Measurements from ENCODE around the gene GOLGA8B. TPM values are rescaled to one million over a fixed set of nuclear protein-coding genes. Genes with fewer than 3 reads are reported as not detected.

Gene GOLGA8B
- total and polyA plus RNA-seq, 12 donors = 11.4 to 250 (median 61.1) TPM

GRCh38 chr15:34613301-34613700 is 29.9 kb upstream of the GOLGA8B start:
- H3K27ac ChIP-seq = no peak overlapping the region

GRCh38 chr15:34610354-34610753 is 26.9 kb upstream of the GOLGA8B start:
- Histone ChIP-seq H3K4me1 (replicated peaks in 1 of 2) (no peaks in the 10 kb centered on the region), H3K27me3 (peaks cover 29% of the 10 kb centered on the region), H3K36me3 (replicated peaks in 1 of 2) (no peaks in the 10 kb centered on the region), H3K9me3 (replicated peaks in 1 of 3) (no peaks in the 10 kb centered on the region), H3K27ac (no peak overlapping the region), H3K4me3 (no peak overlapping the region)
- intact Hi-C loops (cut with DNase I) = no loop called here
- no peak for DNase-seq
- TF ChIP-seq CTCF (IDR thresholded peaks at IDR 0.05) = peak in 2 of 6 experiments; percentile 14 to 17
- no peak for TF ChIP-seq POLR2A (IDR thresholded peaks at IDR 0.05)

More at GRCh38 chr15:34613301-34613700, 29.9 kb upstream of the GOLGA8B start:
- Histone ChIP-seq H3K4me3 (no peak overlapping the region), H3K9me3 (replicated peaks in 1 of 3) (no peaks in the 10 kb centered on the region), H3K36me3 (replicated peaks in 1 of 2) (no peaks in the 10 kb centered on the region), H3K27me3 (peaks cover 24% of the 10 kb centered on the region), H3K4me1 (replicated peaks in 1 of 2) (no peaks in the 10 kb centered on the region)
- intact Hi-C loops (cut with DNase I) = no loop called here
- TF ChIP-seq POLR2A (IDR thresholded peaks at IDR 0.05) (no peak), CTCF (IDR thresholded peaks at IDR 0.05) (no peak)
- WGBS, 4 donors = 22 to 32% (median 28%) methylated on average over 2 of the region's 2 CpGs
- no peak for DNase-seq

- H3K36me3 ChIP-seq (replicated peaks in 1 of 2) = no peaks in the 10 kb centered on the region
- WGBS, 4 donors = 44 to 54% (median 46%) methylated on average over 12 of the region's 12 CpGs
- H3K4me3 ChIP-seq = no peak overlapping the region
- no peaks in the 10 kb centered on the region for H3K9me3 ChIP-seq (replicated peaks in 1 of 3)
- H3K27me3 ChIP-seq = peaks cover 38% of the 10 kb centered on the region
- H3K27ac ChIP-seq = peak overlapping the region in 1 of 5 donors; percentile 18
- DNase-seq = no peak
- TF ChIP-seq CTCF (IDR thresholded peaks at IDR 0.05) (no peak), POLR2A (IDR thresholded peaks at IDR 0.05) (no peak)
- H3K4me1 ChIP-seq (replicated peaks in 1 of 2) = no peaks in the 10 kb centered on the region
- intact Hi-C loops (cut with DNase I) = no loop called here
Observed at GRCh38 chr15:34609102-34610057, 25.9 kb upstream of the GOLGA8B start.

- H3K27me3 ChIP-seq = peaks cover 37% of the 10 kb centered on the region
- H3K9me3 ChIP-seq (replicated peaks in 1 of 3) = no peaks in the 10 kb centered on the region
- no peak overlapping the region for H3K4me3 ChIP-seq
- H3K4me1 ChIP-seq (replicated peaks in 1 of 2) = no peaks in the 10 kb centered on the region
- TF ChIP-seq CTCF (IDR thresholded peaks at IDR 0.05) (no peak), POLR2A (IDR thresholded peaks at IDR 0.05) (no peak)
- WGBS, 4 donors = 63 to 81% (median 74%) methylated on average over 1 of the region's 1 CpG
- no peak overlapping the region for H3K27ac ChIP-seq
- no peaks in the 10 kb centered on the region for H3K36me3 ChIP-seq (replicated peaks in 1 of 2)
- intact Hi-C loops (cut with DNase I) = no loop called here
- no peak for DNase-seq
Observed at GRCh38 chr15:34608517-34608916, 25.1 kb upstream of the GOLGA8B start.

Data from adrenal gland (tissue), 12 donors.